Ishikawa (cell line): ENCODE results near the gene SPACA9.

Experiments
- CEBPB ChIP-seq: IDR thresholded peaks from 2 replicates; pipeline ENCODE4 v1.6.1; 2012
- CREB1 ChIP-seq: IDR thresholded peaks from 2 replicates; pipeline ENCODE4 v1.6.1; 2012; ENCODE audit warnings: low read depth
- EGR1 ChIP-seq: IDR thresholded peaks from 2 replicates; pipeline ENCODE4 v1.6.1; 2012
- EP300 ChIP-seq: IDR thresholded peaks from 2 replicates; pipeline ENCODE4 v1.6.1; 2012; ENCODE audit warnings: borderline replicate concordance
- FOXM1 ChIP-seq: IDR thresholded peaks from 2 replicates; pipeline ENCODE4 v1.6.1; 2012; ENCODE audit warnings: low read depth, borderline replicate concordance
- NFIC ChIP-seq: IDR thresholded peaks from 2 replicates; pipeline ENCODE4 v1.6.1; 2012
- RAD21 ChIP-seq: IDR thresholded peaks from 2 replicates; pipeline ENCODE4 v1.6.1; 2012; ENCODE audit warnings: low read depth
- TAF1 ChIP-seq: IDR thresholded peaks from 2 replicates; pipeline ENCODE4 v1.6.1; 2012; ENCODE audit warnings: low read depth, mild to moderate bottlenecking
- TCF12 ChIP-seq: IDR thresholded peaks from 2 replicates; pipeline ENCODE4 v1.6.1; 2012; ENCODE audit warnings: low read depth
- TEAD4 ChIP-seq: IDR thresholded peaks from 2 replicates; pipeline ENCODE4 v1.6.1; 2012
- YY1 ChIP-seq: IDR thresholded peaks from 2 replicates; pipeline ENCODE4 v1.6.1; 2012; ENCODE audit warnings: low read depth
- ZBTB7A ChIP-seq: IDR thresholded peaks from 2 replicates; pipeline ENCODE4 v1.6.1; 2012; ENCODE audit warnings: low read depth
- TF ChIP-seq, protein P1 (sequence below): IDR thresholded peaks from 2 replicates; pipeline ENCODE4 v1.6.1; 2012
- TF ChIP-seq, protein P2 (sequence below): IDR thresholded peaks from 2 replicates; pipeline ENCODE4 v1.6.1; 2012; ENCODE audit warnings: low read depth, mild to moderate bottlenecking
- TF ChIP-seq, protein P3 (sequence below): IDR thresholded peaks from 2 replicates; pipeline ENCODE4 v1.6.1; 2012

The SPACA9 gene

DNA sequence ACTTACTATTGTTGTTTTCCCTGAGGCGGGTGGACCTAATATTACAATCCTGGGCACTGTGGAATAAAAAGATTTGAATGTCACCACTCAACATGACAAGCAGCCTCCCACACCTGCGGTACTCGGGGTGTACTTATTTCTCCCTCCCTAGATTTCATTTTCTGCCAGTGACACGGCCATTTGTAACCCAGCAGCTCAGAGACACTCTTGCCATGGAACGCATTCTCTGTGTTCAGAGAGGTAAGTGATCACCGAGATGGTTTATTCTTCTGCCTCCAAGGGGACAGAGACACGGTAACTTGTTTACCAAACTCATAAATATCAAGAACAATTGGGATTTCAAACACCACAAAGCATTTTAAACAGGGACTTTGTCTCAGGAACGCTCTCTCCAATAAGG is 11.8 kb upstream of the SPACA9 start:
- TF ChIP-seq RAD21 (no peak), CREB1 (no peak), EGR1 (no peak), TCF12 (no peak), EP300 (no peak), NFIC (no peak), TEAD4 (no peak), YY1 (no peak)
- TF ChIP-seq, protein P1, sequence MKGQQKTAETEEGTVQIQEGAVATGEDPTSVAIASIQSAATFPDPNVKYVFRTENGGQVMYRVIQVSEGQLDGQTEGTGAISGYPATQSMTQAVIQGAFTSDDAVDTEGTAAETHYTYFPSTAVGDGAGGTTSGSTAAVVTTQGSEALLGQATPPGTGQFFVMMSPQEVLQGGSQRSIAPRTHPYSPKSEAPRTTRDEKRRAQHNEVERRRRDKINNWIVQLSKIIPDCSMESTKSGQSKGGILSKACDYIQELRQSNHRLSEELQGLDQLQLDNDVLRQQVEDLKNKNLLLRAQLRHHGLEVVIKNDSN, result no peak

DNA sequence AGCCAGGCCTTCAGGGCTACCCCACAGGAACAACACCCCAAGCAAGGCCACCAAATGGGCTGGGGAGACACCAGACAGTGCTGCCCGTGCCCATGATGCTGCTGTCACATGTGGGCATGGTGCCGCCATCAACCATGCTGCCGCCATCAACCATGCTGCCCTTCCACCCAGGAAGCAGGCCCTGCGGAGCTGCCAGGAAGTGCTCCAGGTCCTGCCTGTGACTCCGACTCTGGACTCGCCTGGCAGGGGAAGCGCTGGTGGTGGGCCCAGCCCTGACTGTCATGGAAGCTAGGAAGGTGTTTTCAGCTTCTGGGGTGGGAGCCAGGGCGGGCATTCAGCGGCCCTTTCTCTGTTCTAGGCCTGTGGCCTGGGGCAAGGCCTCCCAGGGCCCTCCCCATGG is 9.4 kb upstream of the SPACA9 start:
- TF ChIP-seq TCF12 (no peak), CREB1 (no peak), EGR1 (no peak)

DNA sequence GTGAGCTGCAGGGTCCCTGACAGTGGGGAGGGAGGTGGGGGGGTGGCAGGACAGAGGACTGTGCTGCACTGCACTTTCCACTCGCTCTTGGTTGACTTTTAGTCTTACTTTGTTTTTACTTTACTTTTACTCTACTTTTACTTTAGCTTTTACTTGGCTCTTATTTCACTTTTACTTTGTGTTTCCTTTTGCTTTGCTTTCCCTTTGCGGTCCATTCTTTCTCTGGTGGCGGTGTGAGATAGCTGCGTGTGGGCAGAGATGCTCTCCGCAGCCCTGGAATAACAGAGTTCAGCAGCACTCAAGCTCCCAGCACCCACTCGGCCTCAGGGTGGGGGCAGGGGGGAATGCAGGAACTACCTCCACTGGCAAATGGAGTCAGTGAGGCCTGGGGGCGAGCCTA is 5.3 kb upstream of the SPACA9 start:
- TF ChIP-seq TAF1 (no peak), TEAD4 (no peak), RAD21 (no peak), TCF12 (no peak), YY1 (no peak), EGR1 (no peak), CEBPB (no peak), CREB1 (no peak), EP300 (no peak), NFIC (no peak), ZBTB7A (no peak), FOXM1 (no peak)
- TF ChIP-seq, protein P2, sequence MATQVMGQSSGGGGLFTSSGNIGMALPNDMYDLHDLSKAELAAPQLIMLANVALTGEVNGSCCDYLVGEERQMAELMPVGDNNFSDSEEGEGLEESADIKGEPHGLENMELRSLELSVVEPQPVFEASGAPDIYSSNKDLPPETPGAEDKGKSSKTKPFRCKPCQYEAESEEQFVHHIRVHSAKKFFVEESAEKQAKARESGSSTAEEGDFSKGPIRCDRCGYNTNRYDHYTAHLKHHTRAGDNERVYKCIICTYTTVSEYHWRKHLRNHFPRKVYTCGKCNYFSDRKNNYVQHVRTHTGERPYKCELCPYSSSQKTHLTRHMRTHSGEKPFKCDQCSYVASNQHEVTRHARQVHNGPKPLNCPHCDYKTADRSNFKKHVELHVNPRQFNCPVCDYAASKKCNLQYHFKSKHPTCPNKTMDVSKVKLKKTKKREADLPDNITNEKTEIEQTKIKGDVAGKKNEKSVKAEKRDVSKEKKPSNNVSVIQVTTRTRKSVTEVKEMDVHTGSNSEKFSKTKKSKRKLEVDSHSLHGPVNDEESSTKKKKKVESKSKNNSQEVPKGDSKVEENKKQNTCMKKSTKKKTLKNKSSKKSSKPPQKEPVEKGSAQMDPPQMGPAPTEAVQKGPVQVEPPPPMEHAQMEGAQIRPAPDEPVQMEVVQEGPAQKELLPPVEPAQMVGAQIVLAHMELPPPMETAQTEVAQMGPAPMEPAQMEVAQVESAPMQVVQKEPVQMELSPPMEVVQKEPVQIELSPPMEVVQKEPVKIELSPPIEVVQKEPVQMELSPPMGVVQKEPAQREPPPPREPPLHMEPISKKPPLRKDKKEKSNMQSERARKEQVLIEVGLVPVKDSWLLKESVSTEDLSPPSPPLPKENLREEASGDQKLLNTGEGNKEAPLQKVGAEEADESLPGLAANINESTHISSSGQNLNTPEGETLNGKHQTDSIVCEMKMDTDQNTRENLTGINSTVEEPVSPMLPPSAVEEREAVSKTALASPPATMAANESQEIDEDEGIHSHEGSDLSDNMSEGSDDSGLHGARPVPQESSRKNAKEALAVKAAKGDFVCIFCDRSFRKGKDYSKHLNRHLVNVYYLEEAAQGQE, result no peak
- TF ChIP-seq, protein P3, sequence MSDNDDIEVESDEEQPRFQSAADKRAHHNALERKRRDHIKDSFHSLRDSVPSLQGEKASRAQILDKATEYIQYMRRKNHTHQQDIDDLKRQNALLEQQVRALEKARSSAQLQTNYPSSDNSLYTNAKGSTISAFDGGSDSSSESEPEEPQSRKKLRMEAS, result no peak
- TF ChIP-seq, protein P1, result no peak

DNA sequence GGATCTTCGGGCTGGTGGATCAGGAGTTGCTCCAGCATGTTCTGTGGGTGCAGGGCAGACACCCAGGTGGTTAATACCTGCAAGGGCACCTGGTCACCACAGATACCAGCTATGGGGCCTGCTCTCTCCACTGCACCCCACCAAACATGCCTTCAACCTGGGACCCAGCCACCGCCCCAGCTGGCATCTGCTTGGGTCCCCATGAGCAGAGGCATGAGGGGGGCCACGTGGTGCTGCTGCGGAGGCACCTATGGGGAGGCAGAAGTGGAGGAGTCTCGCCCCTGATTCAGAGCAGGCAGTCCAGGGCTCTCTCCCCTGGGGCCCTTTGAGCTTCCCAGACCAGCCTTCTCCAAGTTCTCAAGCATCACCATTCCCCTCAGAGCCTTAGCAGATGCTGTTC is 3.5 kb upstream of the SPACA9 start:
- TF ChIP-seq, protein P2, result no peak
- TF ChIP-seq YY1 (no peak), FOXM1 (no peak), CREB1 (no peak)

DNA sequence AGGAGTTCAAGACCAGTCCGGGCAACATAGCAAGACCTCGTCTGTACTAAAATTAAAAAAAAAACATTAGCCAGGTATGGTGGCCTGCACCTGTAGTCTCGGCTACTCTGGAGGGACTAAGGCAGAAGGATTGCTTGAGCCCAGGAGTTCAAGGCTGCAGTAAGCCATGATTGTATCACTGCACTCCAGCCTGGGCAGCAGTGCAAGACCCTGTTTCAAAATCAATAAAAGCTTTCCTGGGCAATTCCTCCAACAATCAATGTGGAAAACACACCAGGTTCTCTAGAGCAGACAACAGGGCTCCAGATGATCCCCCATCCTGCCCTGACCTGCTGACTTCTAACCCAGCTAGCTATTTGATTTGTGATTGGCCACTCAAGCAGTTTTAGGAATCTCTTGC is 1.8 kb upstream of the SPACA9 start:
- TF ChIP-seq TCF12 (no peak), RAD21 (no peak), NFIC (no peak), EGR1 (no peak), TEAD4 (no peak), ZBTB7A (no peak), EP300 (no peak), CREB1 (no peak), CEBPB (no peak), YY1 (no peak), TAF1 (no peak), FOXM1 (no peak)
- TF ChIP-seq, protein P3, result no peak
- TF ChIP-seq, protein P1, result no peak
- TF ChIP-seq, protein P2, result no peak
